Activated T-cell treated with anti-CD3 and anti-CD28 coated beads, Interleukin-2, amount 50 U/mL, for 24 hours (primary cell): ENCODE measurements around the gene CLEC2L.

ENCODE experiments used
- DNase-seq: peaks from one replicate; pipeline ENCODE4 v3.0.0-alpha.2; 2020
- H3K27ac Mint-ChIP-seq: 2 replicates; pipeline ENCODE4 v1.8.0; 2020; ENCODE audit warnings: mild to moderate bottlenecking, mixed read lengths
- H3K27me3 Mint-ChIP-seq: 2 replicates; pipeline ENCODE4 v1.8.0; 2020; ENCODE audit warnings: mixed read lengths
- H3K36me3 Mint-ChIP-seq: 2 replicates; pipeline ENCODE4 v1.8.0; 2020; ENCODE audit warnings: low read depth, mixed read lengths
- H3K4me1 Mint-ChIP-seq: 2 replicates; pipeline ENCODE4 v1.8.0; 2020; ENCODE audit warnings: low read depth, mixed read lengths
- H3K4me3 Mint-ChIP-seq: 2 replicates; pipeline ENCODE4 v1.8.0; 2020; ENCODE audit warnings: mild to moderate bottlenecking, moderate library complexity, mixed read lengths
- H3K9me3 Mint-ChIP-seq: 2 replicates; pipeline ENCODE4 v1.8.0; 2020; ENCODE audit warnings: mixed read lengths

The CLEC2L gene

DNA sequence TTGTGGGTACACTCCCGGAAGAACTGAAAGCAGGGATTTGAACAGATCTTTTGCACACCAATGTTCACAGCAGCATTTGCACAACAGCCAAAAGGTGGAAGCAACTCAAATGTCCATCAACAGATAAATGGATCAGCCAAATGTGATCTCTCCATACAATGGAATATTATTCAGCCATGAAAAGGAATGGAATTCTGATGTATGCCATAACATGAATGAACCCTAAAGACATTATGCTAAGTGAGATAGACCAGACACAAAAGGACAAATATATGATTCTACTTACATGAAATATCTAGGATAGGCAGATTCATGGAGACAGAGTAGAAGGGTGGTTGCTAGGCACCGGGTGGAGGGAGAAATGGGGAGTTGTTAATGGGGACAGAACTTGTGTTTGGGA lies 36.7 kb downstream of the CLEC2L start:
- Mint-ChIP-seq H3K27me3 (peaks cover 5% of the 10 kb centered on the region), H3K27ac (no peak overlapping the region), H3K4me1 (peaks cover 10% of the 10 kb centered on the region), H3K4me3 (no peak overlapping the region), H3K9me3 (peaks cover 3% of the 10 kb centered on the region), H3K36me3 (peaks cover 6% of the 10 kb centered on the region)
- DNase-seq = no peak

DNA sequence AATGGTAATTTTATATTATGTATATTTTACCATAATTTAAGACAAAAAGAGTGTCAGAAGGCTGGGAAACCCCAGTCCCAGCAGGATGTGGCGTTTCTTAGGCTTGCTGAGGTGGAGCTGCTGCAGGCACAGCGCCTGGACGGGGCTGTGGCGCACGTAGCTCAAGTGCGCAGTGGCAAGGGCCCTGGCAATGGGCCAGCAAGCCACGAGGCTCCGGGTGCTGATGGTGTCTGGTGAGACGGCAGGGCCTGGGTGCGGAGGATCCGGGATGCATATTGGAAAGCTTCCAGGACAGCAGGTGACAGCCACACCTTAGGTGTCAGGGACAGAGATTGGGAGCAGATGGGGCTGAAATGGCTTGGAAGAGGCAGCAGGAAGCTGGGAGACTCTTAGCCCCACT lies 37.2 kb downstream of the CLEC2L start:
- Mint-ChIP-seq H3K4me1 (peaks cover 14% of the 10 kb centered on the region), H3K9me3 (peaks cover 3% of the 10 kb centered on the region), H3K4me3 (no peak overlapping the region), H3K36me3 (peaks cover 6% of the 10 kb centered on the region), H3K27ac (no peak overlapping the region), H3K27me3 (peaks cover 5% of the 10 kb centered on the region)
- no peak for DNase-seq

DNA sequence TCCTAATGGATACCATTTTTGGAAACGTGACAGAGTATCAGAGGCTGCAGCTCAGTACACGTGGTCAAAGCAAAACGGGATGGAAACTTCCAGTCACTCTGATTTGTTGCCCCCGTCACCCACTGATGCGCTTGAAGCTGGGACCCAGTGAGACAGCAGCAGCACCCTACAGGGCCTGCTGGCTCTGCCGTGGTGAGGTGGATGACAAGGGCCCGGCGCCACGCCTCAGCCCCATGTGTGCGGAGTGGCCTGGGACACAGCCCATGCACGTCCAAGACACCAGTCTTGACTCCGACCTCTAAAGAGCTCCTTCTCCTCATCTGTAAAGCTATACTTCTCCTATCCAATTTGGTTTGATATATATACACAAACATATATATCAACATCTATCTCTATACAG lies 39.0 kb downstream of the CLEC2L start:
- DNase-seq = no peak
- Mint-ChIP-seq H3K36me3 (peaks cover 11% of the 10 kb centered on the region), H3K27ac (no peak overlapping the region), H3K27me3 (peaks cover 5% of the 10 kb centered on the region), H3K4me3 (no peak overlapping the region), H3K4me1 (peaks cover 22% of the 10 kb centered on the region), H3K9me3 (peaks cover 3% of the 10 kb centered on the region)

DNA sequence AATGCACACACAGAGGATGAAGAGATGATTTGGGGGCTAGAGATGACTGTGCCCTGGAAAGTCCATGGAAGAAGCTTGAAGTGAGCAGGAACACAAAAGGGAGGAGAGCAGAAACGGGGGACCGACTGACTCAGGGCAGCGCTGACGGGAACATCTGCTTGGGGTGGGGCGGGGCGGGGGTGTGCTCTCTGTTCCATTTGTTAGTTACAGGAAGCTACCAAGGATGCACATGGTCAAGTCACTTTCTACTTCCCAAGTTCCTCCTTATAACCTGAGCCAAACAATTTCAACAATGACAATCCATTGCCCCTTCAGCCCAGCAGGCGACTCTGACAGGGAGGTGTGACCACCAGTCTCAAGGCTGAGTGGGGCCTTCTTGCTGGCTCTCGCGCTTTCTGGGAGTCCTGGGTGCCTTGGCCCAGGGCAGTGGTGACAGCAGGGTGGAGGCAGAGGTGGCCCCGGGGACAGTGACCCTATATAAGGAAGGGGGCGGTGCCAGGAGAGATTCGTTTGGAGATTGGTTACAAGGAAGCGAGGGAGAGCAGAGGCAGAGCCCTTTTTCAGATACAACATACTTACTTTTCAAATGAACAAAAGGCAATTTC lies 39.6 kb downstream of the CLEC2L start:
- DNase-seq = no peak
- peaks cover 3% of the 10 kb centered on the region for H3K9me3 Mint-ChIP-seq
- H3K4me1 Mint-ChIP-seq = peaks cover 22% of the 10 kb centered on the region
- peaks cover 16% of the 10 kb centered on the region for H3K36me3 Mint-ChIP-seq
- H3K4me3 Mint-ChIP-seq = no peak overlapping the region
- H3K27me3 Mint-ChIP-seq = peaks cover 5% of the 10 kb centered on the region
- peak overlapping the region; percentile 65 for H3K27ac Mint-ChIP-seq

DNA sequence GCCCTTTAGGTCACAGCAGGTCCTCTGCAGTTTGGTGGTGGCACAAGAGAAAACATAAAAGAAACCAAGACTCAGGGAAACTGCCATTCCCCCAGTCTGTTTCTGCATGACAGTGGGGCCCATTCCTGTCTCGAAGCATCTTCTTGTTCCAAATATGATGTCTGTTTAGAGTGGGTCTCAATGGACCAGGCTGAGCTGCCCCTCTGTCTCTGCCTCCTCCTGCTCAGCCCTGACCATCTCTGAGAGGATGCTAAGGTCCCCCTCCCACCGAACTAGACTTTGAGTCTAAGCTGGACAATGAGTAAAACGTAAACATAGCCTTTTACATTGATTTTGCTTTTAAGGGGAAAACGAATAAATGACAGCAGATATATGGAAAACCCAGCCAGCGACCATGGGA lies 40.4 kb downstream of the CLEC2L start:
- H3K36me3 Mint-ChIP-seq = peaks cover 21% of the 10 kb centered on the region
- H3K9me3 Mint-ChIP-seq = peaks cover 3% of the 10 kb centered on the region
- H3K4me1 Mint-ChIP-seq = peaks cover 22% of the 10 kb centered on the region
- DNase-seq = no peak
- H3K27me3 Mint-ChIP-seq = peaks cover 5% of the 10 kb centered on the region
- no peak overlapping the region for H3K27ac Mint-ChIP-seq
- H3K4me3 Mint-ChIP-seq = no peak overlapping the region

DNA sequence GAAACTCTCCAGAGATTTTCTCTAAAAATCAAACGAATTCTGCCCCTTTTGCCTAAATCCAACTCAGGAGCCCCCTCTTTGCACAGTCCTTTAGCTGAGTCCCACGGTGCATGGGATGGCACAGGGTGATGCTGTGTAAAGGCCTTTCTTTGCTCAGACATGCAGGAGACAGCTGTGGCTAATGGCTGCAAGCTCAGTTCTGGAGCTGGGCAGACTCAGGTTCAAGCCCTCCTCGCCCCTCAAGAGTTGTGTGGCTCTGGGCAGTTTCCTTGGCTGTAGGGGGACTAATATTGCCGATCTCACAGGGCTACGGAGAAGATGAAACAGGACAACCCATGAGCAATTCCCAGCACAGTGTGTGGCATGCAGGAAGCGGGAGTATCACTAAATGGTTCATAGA lies 42.6 kb downstream of the CLEC2L start:
- peaks cover 32% of the 10 kb centered on the region for H3K36me3 Mint-ChIP-seq
- H3K27ac Mint-ChIP-seq = peak overlapping the region; percentile 3
- H3K27me3 Mint-ChIP-seq = no peaks in the 10 kb centered on the region
- DNase-seq = no peak
- no peak overlapping the region for H3K4me3 Mint-ChIP-seq
- H3K4me1 Mint-ChIP-seq = peaks cover 22% of the 10 kb centered on the region
- no peaks in the 10 kb centered on the region for H3K9me3 Mint-ChIP-seq

DNA sequence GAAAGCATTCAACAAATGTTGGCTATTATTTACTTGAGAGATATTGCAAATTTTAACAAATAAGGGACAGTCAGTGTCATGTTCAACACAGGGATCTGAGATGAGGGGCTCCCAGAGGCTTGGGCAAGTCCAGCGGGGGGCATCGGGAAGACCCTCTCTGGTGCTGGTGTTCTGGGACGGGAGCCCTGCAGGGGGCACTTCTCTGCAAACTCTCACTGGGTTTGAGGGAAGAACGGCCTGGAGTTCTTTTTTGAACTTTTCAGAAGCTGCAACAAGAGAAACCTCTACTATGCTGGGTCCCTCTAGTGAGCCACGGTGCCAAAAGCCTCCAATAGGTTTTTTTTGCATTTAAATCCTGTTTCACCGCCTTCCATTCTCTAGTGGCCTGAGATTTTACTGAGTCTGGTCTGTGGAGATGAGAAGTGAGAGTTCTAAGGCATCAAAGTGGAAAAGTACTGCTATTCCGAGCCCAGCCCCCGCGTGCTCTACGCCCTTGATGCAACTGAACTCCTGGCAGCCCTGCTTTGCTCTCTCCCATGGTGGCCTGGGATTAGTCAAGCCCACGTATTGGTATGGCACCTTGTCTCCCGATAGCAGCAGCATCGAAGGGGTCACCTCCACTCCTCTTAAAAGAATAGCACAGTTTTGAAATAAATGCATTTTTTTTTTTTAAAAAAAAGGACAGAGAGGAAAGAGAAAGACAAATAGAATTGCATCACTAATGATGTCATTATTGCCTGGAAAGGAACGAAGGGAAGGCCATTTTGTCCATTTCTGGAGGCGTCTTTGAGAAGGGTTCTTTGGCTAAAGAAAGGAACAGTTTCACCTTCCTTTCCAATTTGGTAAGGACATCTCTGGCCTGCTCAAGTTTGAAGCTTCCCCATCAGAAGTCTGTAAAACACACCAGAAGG lies 43.5 kb downstream of the CLEC2L start:
- H3K4me3 Mint-ChIP-seq = no peak overlapping the region
- DNase-seq = no peak
- H3K27ac Mint-ChIP-seq = no peak overlapping the region
- no peaks in the 10 kb centered on the region for H3K9me3 Mint-ChIP-seq
- peaks cover 38% of the 10 kb centered on the region for H3K36me3 Mint-ChIP-seq
- H3K27me3 Mint-ChIP-seq = no peaks in the 10 kb centered on the region
- peaks cover 22% of the 10 kb centered on the region for H3K4me1 Mint-ChIP-seq

DNA sequence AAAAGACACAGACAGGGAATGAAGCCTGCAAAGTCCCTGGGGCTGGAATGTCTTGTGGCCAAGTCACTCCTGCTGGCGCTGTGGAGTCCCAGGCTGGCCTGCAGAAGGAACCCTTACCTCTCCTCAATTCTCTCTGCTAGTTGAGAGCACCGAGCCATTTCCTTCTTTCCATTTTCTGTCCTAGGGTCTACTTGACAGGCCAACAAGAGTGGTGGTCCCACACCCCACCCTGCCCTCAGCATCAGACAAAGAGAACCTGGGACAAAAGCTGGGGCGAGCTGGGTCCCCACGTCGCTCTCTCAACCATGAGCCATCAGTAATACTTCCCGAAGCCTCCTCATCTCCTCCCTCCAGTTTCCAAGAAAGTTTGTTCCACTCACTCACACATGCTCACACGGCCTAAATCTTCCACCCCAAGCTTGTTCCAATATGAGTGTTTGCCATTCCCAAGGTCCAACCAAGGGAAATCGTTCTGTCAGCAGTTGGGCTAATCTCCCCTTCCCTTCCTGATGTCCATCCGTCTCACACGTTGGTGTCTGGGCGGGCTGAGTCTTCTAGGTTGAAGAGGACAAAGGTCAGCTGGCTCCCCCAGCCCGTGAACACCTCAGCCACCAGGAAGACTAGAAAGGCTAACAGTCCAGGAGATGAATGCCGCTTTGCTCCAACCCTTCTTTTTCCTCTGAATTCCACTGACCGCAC lies 44.3 kb downstream of the CLEC2L start:
- no peaks in the 10 kb centered on the region for H3K9me3 Mint-ChIP-seq
- H3K4me1 Mint-ChIP-seq = peaks cover 21% of the 10 kb centered on the region
- H3K27ac Mint-ChIP-seq = no peak overlapping the region
- no peak overlapping the region for H3K4me3 Mint-ChIP-seq
- no peak for DNase-seq
- H3K27me3 Mint-ChIP-seq = no peaks in the 10 kb centered on the region
- peaks cover 41% of the 10 kb centered on the region for H3K36me3 Mint-ChIP-seq

DNA sequence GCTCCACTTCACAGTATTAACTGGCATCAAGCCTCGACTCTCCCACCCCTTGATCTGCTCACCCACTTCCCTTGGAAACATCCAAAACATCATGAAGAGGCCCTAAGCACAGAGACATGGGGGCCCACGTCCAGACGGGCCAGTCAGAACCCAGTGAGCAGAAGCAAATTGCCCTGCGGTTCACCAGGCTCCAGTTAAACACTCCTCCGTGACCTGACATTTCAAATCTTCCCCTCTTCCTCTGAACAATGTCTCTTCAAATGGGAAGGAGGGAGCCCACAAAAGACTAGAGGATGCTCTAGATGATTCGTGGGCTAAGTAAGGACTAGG lies 44.8 kb downstream of the CLEC2L start:
- H3K27me3 Mint-ChIP-seq = no peaks in the 10 kb centered on the region
- peaks cover 18% of the 10 kb centered on the region for H3K4me1 Mint-ChIP-seq
- H3K9me3 Mint-ChIP-seq = no peaks in the 10 kb centered on the region
- H3K27ac Mint-ChIP-seq = no peak overlapping the region
- H3K36me3 Mint-ChIP-seq = peaks cover 45% of the 10 kb centered on the region
- DNase-seq = no peak
- H3K4me3 Mint-ChIP-seq = no peak overlapping the region

DNA sequence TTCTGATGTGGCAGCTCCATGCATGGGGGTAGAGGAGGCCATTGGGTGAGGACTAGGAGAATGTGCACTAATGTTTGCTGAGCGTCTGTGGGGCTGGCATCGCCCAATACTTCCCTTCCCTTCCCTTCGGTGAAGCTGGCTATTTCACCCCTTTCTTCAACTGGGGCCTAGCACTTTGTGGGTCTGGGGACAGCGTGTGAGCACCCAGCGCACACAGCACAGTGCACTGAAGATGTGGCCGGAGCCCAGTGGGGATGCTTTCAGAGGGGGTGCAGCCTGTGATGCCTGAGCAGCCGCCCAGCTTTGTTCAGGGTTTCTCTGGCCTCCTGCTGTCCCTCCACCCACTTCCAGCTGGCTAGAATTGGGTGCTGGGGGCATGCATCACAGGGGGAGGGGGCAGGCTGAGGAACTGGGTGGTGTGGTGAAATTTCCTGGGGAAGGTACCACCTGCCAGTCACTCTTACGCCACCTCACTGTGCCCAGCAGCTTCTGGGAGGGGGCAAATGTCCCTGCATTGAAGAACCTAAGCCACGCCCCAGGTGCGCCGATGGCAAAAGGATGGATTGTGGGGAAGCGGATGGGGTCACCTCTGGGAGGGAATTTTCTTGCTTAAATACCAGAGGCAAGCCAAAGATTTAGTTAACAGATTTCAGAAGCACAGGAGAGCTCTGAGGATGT lies 45.5 kb downstream of the CLEC2L start:
- H3K27ac Mint-ChIP-seq = no peak overlapping the region
- no peak overlapping the region for H3K4me3 Mint-ChIP-seq
- peaks cover 50% of the 10 kb centered on the region for H3K36me3 Mint-ChIP-seq
- peaks cover 15% of the 10 kb centered on the region for H3K4me1 Mint-ChIP-seq
- H3K9me3 Mint-ChIP-seq = no peaks in the 10 kb centered on the region
- no peak for DNase-seq
- H3K27me3 Mint-ChIP-seq = no peaks in the 10 kb centered on the region

DNA sequence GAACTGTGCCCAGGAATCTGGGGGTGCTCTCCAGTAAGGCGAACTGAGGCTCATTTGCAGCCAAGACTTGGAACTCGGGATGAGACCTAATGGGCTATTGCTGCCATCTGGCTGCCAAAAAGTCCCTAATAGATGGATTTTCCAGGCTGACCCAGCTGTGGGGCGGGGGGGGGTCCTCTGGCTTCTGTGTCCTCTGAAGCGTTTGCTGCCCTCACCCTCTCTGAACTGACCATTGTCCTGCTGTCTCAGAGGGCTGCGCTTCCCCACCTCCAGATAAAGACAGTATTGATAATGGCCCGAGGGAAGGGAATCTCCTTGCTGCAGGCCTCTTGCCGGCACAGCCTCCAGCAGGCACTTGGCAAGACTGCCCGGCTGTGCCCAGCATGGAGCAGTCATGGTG lies 46.6 kb downstream of the CLEC2L start:
- H3K27ac Mint-ChIP-seq = no peak overlapping the region
- H3K36me3 Mint-ChIP-seq = peaks cover 61% of the 10 kb centered on the region

DNA sequence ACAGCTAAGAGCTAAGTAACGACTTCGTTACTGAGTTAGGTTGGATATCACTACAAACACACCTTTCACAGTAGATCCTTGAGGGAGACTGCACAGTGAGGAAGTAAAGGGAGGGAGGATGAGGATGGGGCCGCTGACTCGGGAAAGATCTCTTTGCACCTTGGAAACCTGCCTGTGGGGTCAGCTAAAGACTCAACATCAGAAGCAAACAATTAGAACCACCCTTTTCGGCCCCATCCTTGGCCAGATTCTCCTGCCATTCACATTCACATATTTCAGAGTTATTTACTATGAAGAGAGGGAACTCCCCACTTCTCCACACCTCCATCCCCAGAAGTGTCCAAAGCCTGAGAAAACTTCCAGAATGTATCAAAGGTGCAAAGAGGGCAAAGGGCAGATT lies 47.1 kb downstream of the CLEC2L start:
- no peak overlapping the region for H3K4me3 Mint-ChIP-seq
- DNase-seq = no peak

More for the DNA sequence above, 46.6 kb downstream of the CLEC2L start:
- H3K4me3 Mint-ChIP-seq = no peak overlapping the region
- DNase-seq = no peak
- H3K9me3 Mint-ChIP-seq = no peaks in the 10 kb centered on the region
- H3K27me3 Mint-ChIP-seq = no peaks in the 10 kb centered on the region
- peaks cover 12% of the 10 kb centered on the region for H3K4me1 Mint-ChIP-seq

DNA sequence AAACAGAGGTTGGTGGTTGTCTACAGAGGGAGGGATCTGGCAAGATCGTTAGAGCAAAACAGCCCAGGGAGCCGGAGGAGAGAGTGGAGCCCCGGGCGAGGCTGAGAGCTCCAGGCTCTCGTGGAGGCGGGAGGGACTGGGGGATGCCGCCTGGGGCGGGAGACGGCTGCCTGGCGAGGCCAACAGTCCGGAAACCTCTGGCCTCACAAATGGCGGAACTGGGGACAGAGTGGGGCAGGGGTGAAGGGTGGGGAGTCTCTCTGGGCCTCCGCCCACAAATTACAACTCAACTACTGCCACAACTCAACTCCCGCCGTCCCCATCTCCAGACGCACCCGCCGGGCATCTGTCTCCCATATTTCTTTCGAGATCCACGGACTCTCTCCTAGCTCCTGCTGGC lies 47.7 kb downstream of the CLEC2L start:
- DNase-seq = no peak
- Mint-ChIP-seq H3K36me3 (peaks cover 71% of the 10 kb centered on the region), H3K9me3 (no peaks in the 10 kb centered on the region), H3K27me3 (no peaks in the 10 kb centered on the region), H3K27ac (no peak overlapping the region), H3K4me1 (peaks cover 5% of the 10 kb centered on the region), H3K4me3 (no peak overlapping the region)

More for the DNA sequence above, 47.1 kb downstream of the CLEC2L start:
- Mint-ChIP-seq H3K36me3 (peaks cover 66% of the 10 kb centered on the region), H3K9me3 (no peaks in the 10 kb centered on the region), H3K4me1 (peaks cover 9% of the 10 kb centered on the region), H3K27ac (no peak overlapping the region), H3K27me3 (no peaks in the 10 kb centered on the region)

DNA sequence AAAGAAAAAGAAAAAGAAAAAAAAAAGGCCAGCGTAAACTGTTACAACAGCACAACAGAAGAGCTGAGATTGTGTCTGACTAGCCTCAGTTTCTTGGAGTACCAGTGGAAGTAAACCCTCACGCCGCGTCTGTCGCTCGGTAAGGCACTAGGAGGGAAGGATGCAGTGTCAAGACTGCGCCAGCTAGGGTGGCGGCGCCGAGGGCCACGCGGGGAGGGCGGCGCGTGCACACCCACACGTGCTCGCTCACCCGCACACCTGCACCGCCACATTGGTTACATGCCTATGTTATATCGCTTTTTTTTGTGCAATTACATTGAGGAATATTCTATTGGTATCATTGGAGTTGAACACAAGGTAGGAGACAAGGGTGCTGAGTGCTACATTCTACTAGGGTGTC lies 48.2 kb downstream of the CLEC2L start:
- Mint-ChIP-seq H3K27ac (no peak overlapping the region), H3K36me3 (peaks cover 75% of the 10 kb centered on the region), H3K9me3 (no peaks in the 10 kb centered on the region)

More for the DNA sequence above, 48.2 kb downstream of the CLEC2L start:
- H3K27me3 Mint-ChIP-seq = no peaks in the 10 kb centered on the region
- H3K4me1 Mint-ChIP-seq = peaks cover 1% of the 10 kb centered on the region
- DNase-seq = no peak
- H3K4me3 Mint-ChIP-seq = no peak overlapping the region
